ENCODE results near the gene CRACR2B. TPM values are rescaled to one million over a fixed set of nuclear protein-coding genes. Genes with fewer than 3 reads are reported as not detected.

The CRACR2B gene
- total and polyA plus RNA-seq, 2 of the 13 experiments (the other 11 are each of a cell fraction or from before 2014, with no cell fraction given), result 14.9 to 21.0 TPM

DNA sequence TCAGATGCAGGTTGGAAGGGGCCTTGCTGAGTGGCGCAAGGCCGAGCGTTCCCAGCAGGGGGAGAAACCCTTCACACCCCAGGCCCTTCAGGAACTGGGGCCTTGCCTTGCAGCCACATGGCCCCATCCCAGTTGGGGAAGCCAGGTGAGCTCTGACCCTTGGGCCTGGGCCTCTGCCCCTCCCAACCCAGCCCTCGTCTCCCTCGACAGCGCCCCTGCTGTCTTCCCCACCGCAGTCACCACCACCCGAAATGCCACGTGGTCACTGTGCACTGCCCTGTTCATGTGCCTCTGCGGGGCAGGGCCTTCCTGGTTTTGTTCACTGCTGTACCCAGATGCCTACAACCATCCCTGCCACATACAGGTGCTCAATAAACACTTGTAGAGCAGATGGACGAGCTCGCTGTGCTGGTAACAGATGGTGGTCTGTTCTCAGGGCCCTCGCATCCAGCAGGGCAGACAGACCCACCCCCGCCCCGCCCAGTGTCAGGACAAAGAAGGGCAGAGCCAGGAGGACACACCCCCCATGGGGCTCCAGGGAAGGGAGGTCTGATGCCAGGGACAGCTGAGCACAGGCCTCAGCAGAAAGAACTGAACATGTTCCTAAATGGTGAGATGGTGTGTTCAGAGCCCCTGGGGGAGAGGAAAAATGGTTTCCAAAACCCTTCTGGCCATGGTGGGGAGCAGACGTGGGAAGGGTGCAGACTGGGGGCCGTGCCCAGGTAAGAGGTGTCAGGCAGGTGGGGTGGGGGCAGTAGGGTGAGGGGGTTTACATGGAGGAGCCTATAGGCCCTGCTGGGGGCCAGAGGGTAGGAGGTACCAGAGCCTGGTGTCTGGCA lies 10.9 kb downstream of the CRACR2B start (continued):
- TF ChIP-seq GABPA (IDR thresholded peaks at IDR 0.05; ENCODE audit: low read depth, low read length) (no peak), GABPA (CRISPR knock-in tag; IDR thresholded peaks at IDR 0.05; ENCODE audit: low read depth) (no peak), ZNF674 (CRISPR knock-in tag; IDR thresholded peaks at IDR 0.05; ENCODE audit: low read depth) (no peak), KLF16 (CRISPR knock-in tag; IDR thresholded peaks at IDR 0.05) (peak; percentile 22 to 82; a peak in 2 of 4 replicates), YEATS4 (CRISPR knock-in tag; IDR thresholded peaks at IDR 0.05; ENCODE audit: borderline replicate concordance) (peak; percentile 93), ZSCAN5A (CRISPR knock-in tag; IDR thresholded peaks at IDR 0.05; ENCODE audit: borderline replicate concordance) (no peak), ZBTB20 (CRISPR knock-in tag; IDR thresholded peaks at IDR 0.05; ENCODE audit: borderline replicate concordance, low read depth) (peak; percentile 60; the same call in 1 of the 2 replicates), ZNF816 (CRISPR knock-in tag; IDR thresholded peaks at IDR 0.05; ENCODE audit: borderline replicate concordance) (no peak), MXI1 (IDR thresholded peaks at IDR 0.05; ENCODE audit: borderline replicate concordance, low read depth, low read length) (peak; percentile 78; the same call in 1 of the 3 replicates), ZNF709 (CRISPR knock-in tag; IDR thresholded peaks at IDR 0.05) (no peak), SATB2 (CRISPR knock-in tag; IDR thresholded peaks at IDR 0.05) (no peak), TMF1 (CRISPR knock-in tag; IDR thresholded peaks at IDR 0.05; ENCODE audit: low read depth) (no peak), ZNF501 (CRISPR knock-in tag; IDR thresholded peaks at IDR 0.05) (no peak), JUNB (CRISPR knock-in tag; IDR thresholded peaks at IDR 0.05; ENCODE audit: borderline replicate concordance) (no peak), ETV6 (CRISPR knock-in tag; conservative IDR thresholded peaks at IDR 0.05) (no peak; the same call in 1 of the 2 replicates), ZNF510 (CRISPR knock-in tag; IDR thresholded peaks at IDR 0.05; ENCODE audit: low read depth) (0 out of 2 replicates have a peak, but pooled peaks have one; percentile 48), ZNF446 (CRISPR knock-in tag; IDR thresholded peaks at IDR 0.05) (no peak), SMARCC2 (IDR thresholded peaks at IDR 0.05) (no peak)
- TF ChIP-seq, protein P1, sequence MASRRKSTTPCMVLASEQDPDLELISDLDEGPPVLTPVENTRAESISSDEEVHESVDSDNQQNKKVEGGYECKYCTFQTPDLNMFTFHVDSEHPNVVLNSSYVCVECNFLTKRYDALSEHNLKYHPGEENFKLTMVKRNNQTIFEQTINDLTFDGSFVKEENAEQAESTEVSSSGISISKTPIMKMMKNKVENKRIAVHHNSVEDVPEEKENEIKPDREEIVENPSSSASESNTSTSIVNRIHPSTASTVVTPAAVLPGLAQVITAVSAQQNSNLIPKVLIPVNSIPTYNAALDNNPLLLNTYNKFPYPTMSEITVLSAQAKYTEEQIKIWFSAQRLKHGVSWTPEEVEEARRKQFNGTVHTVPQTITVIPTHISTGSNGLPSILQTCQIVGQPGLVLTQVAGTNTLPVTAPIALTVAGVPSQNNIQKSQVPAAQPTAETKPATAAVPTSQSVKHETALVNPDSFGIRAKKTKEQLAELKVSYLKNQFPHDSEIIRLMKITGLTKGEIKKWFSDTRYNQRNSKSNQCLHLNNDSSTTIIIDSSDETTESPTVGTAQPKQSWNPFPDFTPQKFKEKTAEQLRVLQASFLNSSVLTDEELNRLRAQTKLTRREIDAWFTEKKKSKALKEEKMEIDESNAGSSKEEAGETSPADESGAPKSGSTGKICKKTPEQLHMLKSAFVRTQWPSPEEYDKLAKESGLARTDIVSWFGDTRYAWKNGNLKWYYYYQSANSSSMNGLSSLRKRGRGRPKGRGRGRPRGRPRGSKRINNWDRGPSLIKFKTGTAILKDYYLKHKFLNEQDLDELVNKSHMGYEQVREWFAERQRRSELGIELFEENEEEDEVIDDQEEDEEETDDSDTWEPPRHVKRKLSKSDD (CRISPR knock-in tag; IDR thresholded peaks at IDR 0.05; ENCODE audit: low read depth), result peak; percentile 61; the same call in 1 of the 2 replicates
- TF ChIP-seq, protein P2, sequence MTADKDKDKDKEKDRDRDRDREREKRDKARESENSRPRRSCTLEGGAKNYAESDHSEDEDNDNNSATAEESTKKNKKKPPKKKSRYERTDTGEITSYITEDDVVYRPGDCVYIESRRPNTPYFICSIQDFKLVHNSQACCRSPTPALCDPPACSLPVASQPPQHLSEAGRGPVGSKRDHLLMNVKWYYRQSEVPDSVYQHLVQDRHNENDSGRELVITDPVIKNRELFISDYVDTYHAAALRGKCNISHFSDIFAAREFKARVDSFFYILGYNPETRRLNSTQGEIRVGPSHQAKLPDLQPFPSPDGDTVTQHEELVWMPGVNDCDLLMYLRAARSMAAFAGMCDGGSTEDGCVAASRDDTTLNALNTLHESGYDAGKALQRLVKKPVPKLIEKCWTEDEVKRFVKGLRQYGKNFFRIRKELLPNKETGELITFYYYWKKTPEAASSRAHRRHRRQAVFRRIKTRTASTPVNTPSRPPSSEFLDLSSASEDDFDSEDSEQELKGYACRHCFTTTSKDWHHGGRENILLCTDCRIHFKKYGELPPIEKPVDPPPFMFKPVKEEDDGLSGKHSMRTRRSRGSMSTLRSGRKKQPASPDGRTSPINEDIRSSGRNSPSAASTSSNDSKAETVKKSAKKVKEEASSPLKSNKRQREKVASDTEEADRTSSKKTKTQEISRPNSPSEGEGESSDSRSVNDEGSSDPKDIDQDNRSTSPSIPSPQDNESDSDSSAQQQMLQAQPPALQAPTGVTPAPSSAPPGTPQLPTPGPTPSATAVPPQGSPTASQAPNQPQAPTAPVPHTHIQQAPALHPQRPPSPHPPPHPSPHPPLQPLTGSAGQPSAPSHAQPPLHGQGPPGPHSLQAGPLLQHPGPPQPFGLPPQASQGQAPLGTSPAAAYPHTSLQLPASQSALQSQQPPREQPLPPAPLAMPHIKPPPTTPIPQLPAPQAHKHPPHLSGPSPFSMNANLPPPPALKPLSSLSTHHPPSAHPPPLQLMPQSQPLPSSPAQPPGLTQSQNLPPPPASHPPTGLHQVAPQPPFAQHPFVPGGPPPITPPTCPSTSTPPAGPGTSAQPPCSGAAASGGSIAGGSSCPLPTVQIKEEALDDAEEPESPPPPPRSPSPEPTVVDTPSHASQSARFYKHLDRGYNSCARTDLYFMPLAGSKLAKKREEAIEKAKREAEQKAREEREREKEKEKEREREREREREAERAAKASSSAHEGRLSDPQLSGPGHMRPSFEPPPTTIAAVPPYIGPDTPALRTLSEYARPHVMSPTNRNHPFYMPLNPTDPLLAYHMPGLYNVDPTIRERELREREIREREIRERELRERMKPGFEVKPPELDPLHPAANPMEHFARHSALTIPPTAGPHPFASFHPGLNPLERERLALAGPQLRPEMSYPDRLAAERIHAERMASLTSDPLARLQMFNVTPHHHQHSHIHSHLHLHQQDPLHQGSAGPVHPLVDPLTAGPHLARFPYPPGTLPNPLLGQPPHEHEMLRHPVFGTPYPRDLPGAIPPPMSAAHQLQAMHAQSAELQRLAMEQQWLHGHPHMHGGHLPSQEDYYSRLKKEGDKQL (CRISPR knock-in tag; IDR thresholded peaks at IDR 0.05; ENCODE audit: low read depth), result no peak

Measured in HepG2 (cell line).